Gastrocnemius medialis (tissue), 4 donors: Measurements from ENCODE around the gene SLC9A1.

Experiments
- CTCF ChIP-seq, 5 experiments: fragments of 450-650 bp in 3 of 5; fragments of 200-600 bp in 2 of 5; sonication (generic) in 2 of 5; IDR thresholded peaks in 4 of 5; conservative IDR thresholded peaks in 1 of 5; 1 replicate in 4 of 5; 2 replicates in 1 of 5; pipeline ENCODE4 v1.5.1; 2016 to 2019; ENCODE audit warnings: antibody characterized with exemption in 5 of 5, mild to moderate bottlenecking in 3 of 5, moderate library complexity in 3 of 5
- POLR2A ChIP-seq, 2 donors: fragments of 450-650 bp; IDR thresholded peaks; one replicate each; pipeline ENCODE4 v1.6.1; 2017; ENCODE audit warnings: antibody characterized with exemption in 2 of 2, mild to moderate bottlenecking in 2 of 2, moderate library complexity in 2 of 2

- no peak for TF ChIP-seq CTCF (IDR thresholded peaks at IDR 0.05 in 4 of 5, conservative IDR thresholded peaks at IDR 0.05 in 1 of 5)
- no peak for TF ChIP-seq POLR2A (IDR thresholded peaks at IDR 0.05)
Measured at GRCh38 chr1:27098431-27099134, 56.3 kb downstream of the SLC9A1 start.
